Neuronal stem cell (in vitro differentiated cells): ENCODE data around the gene DCPS.

Source experiments
- DNase-seq: peaks from one replicate; pipeline ENCODE4 v3.0.0-alpha.2; 2013; ENCODE audit warnings: low spot score
- H2AFZ ChIP-seq: one replicate; pipeline ENCODE4 v1.6.1; 2013; ENCODE audit warnings: mild to moderate bottlenecking, low read length, inconsistent platforms
- H2AK5ac ChIP-seq: 2 replicates; pipeline ENCODE4 v1.6.1; 2013; ENCODE audit warnings: low read depth, mild to moderate bottlenecking, inconsistent platforms, low read length, moderate library complexity, mixed read lengths
- H2BK120ac ChIP-seq: 2 replicates; pipeline ENCODE4 v1.6.1; 2013; ENCODE audit warnings: low read depth, mild to moderate bottlenecking, inconsistent platforms, low read length, moderate library complexity, mixed read lengths
- H2BK12ac ChIP-seq: one replicate; pipeline ENCODE4 v1.6.1; 2013; ENCODE audit warnings: low read length, inconsistent platforms
- H2BK15ac ChIP-seq: 2 replicates; pipeline ENCODE4 v1.6.1; 2013; ENCODE audit warnings: mild to moderate bottlenecking, low read length, inconsistent platforms, mixed read lengths
- H2BK5ac ChIP-seq: one replicate; pipeline ENCODE4 v1.6.1; 2013; ENCODE audit warnings: inconsistent platforms, mild to moderate bottlenecking, low read length, moderate library complexity
- H3K14ac ChIP-seq: one replicate; pipeline ENCODE4 v1.6.1; 2013; ENCODE audit warnings: low read length, inconsistent platforms
- H3K18ac ChIP-seq: 2 replicates; pipeline ENCODE4 v1.6.1; 2013; ENCODE audit warnings: low read length, inconsistent platforms
- H3K23ac ChIP-seq: 2 replicates; pipeline ENCODE4 v1.6.1; 2013; ENCODE audit warnings: low read depth, mild to moderate bottlenecking, mixed read lengths, low read length, inconsistent platforms; ENCODE audit not compliant: poor library complexity
- H3K27ac ChIP-seq: replicated peaks from 3 replicates; pipeline ENCODE4 v1.5.1; 2013; ENCODE audit warnings: low read length, inconsistent platforms
- H3K27me3 ChIP-seq, 3 experiments: 2 replicates each; pipeline ENCODE4 v1.6.1; 2013; ENCODE audit warnings: low read length in 3 of 3, mild to moderate bottlenecking in 2 of 3, inconsistent platforms in 1 of 3, low read depth in 1 of 3, mixed read lengths in 1 of 3, moderate library complexity in 1 of 3; ENCODE audit not compliant: control insufficient read depth in 3 of 3, insufficient read depth in 3 of 3
- H3K36me3 ChIP-seq, 2 donors: replicated peaks in 1 of 2; 2 replicates each; pipeline ENCODE4 v1.6.1; 2013; ENCODE audit warnings: low read length in 2 of 2; ENCODE audit not compliant: control insufficient read depth in 2 of 2, insufficient read depth in 2 of 2
- H3K4ac ChIP-seq: 2 replicates; pipeline ENCODE4 v1.6.1; 2013; ENCODE audit warnings: inconsistent platforms, mild to moderate bottlenecking, low read length, moderate library complexity
- H3K4me1 ChIP-seq, 2 donors: 1 replicate in 1 of 2; 2 replicates in 1 of 2; pipeline ENCODE4 v1.6.1; 2013; ENCODE audit warnings: low read length in 2 of 2, low read depth in 1 of 2; ENCODE audit not compliant: control insufficient read depth in 2 of 2, insufficient read depth in 1 of 2
- H3K4me2 ChIP-seq: one replicate; pipeline ENCODE4 v1.6.1; 2013; ENCODE audit warnings: mild to moderate bottlenecking, low read length, inconsistent platforms; ENCODE audit not compliant: insufficient read depth, poor library complexity, severe bottlenecking
- H3K4me3 ChIP-seq, 2 donors: 2 replicates each; pipeline ENCODE4 v1.5.1; 2013; ENCODE audit warnings: low read length in 2 of 2, mild to moderate bottlenecking in 2 of 2, inconsistent platforms in 1 of 2, moderate library complexity in 1 of 2
- H3K79me1 ChIP-seq: one replicate; pipeline ENCODE4 v1.6.1; 2013; ENCODE audit warnings: low read depth, mild to moderate bottlenecking, inconsistent platforms, low read length, moderate library complexity
- H3K9ac ChIP-seq: one replicate; pipeline ENCODE4 v1.6.1; 2013; ENCODE audit warnings: mild to moderate bottlenecking, low read depth, low read length, inconsistent platforms; ENCODE audit not compliant: poor library complexity
- H3K9me3 ChIP-seq, 2 donors: replicated peaks in 1 of 2; 2 replicates each; pipeline versions ENCODE3 to v1.6.1; 2013; ENCODE audit warnings: low read length in 2 of 2, mild to moderate bottlenecking in 2 of 2, inconsistent platforms in 1 of 2, low read depth in 1 of 2, mixed read lengths in 1 of 2, moderate library complexity in 1 of 2; ENCODE audit not compliant: control insufficient read depth in 2 of 2, insufficient read depth in 1 of 2
- H4K8ac ChIP-seq: one replicate; pipeline ENCODE4 v1.6.1; 2013; ENCODE audit warnings: low read depth, mild to moderate bottlenecking, inconsistent platforms, low read length, moderate library complexity
- H4K91ac ChIP-seq: one replicate; pipeline ENCODE4 v1.6.1; 2013; ENCODE audit warnings: low read length, low read depth, mild to moderate bottlenecking, inconsistent platforms; ENCODE audit not compliant: poor library complexity
- WGBS, 2 donors: extraction: QIAGEN DNeasy Blood & Tissue Kit; methylation state at CpG; one replicate each; pipeline ENCODE4 v1.1.7; 2013; ENCODE audit warnings: missing lambda C conversion rate in 2 of 2, mixed read lengths in 1 of 2; ENCODE audit not compliant: insufficient read length in 2 of 2, insufficient replicate concordance in 1 of 2; ENCODE audit errors: extremely low coverage in 2 of 2; 5-methylcytosine and 5-hydroxymethylcytosine counted together

The DCPS gene

DNA sequence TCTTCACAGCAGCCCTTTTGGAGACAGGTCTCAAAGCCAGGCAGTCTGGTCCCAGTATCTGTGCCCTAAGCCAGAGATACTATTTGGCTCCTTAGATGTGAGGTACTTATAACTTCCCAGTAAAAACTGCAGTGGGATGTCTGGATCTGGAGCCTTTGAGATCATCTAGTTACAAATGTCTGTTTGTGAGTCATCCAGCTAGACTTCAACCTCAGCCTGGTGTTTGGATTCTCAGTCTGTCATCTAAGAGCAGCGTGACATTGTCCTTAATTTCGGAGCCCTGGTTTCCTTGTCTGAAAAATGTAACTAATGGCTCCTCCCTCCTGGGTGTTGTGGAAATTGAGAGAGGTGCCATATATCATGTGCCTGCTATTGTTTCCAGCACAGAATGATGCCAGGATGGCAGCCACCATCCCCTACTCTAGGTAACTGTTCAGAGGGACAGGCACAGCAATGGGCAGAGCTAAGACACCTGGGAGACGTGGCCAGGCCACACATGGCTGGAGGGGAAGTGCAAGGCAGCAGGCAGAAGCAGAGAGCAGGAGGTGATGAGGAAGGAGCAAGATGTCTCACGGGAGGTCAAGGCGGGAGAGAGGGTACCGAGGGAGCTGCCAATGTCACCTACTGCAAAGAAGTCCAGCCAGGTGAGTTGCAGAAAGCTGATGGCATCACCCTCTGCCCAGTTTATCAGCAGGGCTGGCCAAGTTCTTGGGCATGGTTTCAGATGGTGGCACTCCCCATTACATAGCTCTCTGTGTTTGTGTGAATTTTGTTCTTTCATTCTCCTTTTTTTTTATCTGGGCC, 31.0 kb downstream of the DCPS start:
- no peak overlapping the region for H2BK15ac ChIP-seq
- H3K18ac ChIP-seq: no peak overlapping the region
- no peak overlapping the region for H2BK5ac ChIP-seq
- H2BK120ac ChIP-seq: no peak overlapping the region
- no peak overlapping the region for H3K27ac ChIP-seq
- no peaks in the 10 kb centered on the region for H3K9me3 ChIP-seq
- no peak overlapping the region for H3K4me2 ChIP-seq
- no peak overlapping the region for H3K4ac ChIP-seq
- H3K9ac ChIP-seq: no peak overlapping the region
- H2AK5ac ChIP-seq: no peak overlapping the region
- H3K4me1 ChIP-seq: peaks cover 17 to 24% of the 10 kb centered on the region in 2 donors
- no peak overlapping the region for H2BK12ac ChIP-seq
- H3K23ac ChIP-seq: no peak overlapping the region
- H2AFZ ChIP-seq: no peak overlapping the region
- H3K79me1 ChIP-seq: no peaks in the 10 kb centered on the region
- peaks cover 3 to 35% of the 10 kb centered on the region in 2 donors for H3K36me3 ChIP-seq
- no CpG with 5 or more reads among the region's 6 CpGs for WGBS, 2 donors
- H4K8ac ChIP-seq: no peak overlapping the region
- H3K27me3 ChIP-seq: no peaks in the 10 kb centered on the region
- H4K91ac ChIP-seq: no peak overlapping the region
- H3K4me3 ChIP-seq: no peak overlapping the region
- peak overlapping the region; percentile 49 for H3K14ac ChIP-seq
- no peak for DNase-seq

DNA sequence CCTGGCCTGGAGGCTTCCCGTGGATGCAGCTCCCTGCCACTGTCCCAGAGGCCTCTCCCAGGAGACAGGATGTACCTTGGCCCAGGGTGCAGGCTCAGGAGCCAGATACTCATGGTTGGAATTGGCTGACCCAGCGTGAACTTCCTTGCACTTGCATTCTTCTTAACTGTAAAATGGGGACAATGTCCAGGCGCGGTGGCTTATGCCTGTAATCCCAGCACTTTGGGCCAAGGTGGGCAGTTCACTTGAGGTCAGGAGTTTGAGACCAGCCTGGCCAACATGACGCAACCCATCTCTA, 31.6 kb downstream of the DCPS start:
- no peak overlapping the region for H2AFZ ChIP-seq
- no peak overlapping the region for H3K4ac ChIP-seq
- H3K4me1 ChIP-seq: peaks cover 20 to 28% of the 10 kb centered on the region in 2 donors
- no peak overlapping the region for H3K18ac ChIP-seq
- no peak overlapping the region for H3K27ac ChIP-seq
- H2BK15ac ChIP-seq: no peak overlapping the region
- no peaks in the 10 kb centered on the region for H3K9me3 ChIP-seq
- H3K79me1 ChIP-seq: no peaks in the 10 kb centered on the region
- H3K9ac ChIP-seq: no peak overlapping the region
- WGBS, 2 donors: no CpG with 5 or more reads among the region's 5 CpGs
- no peak overlapping the region for H3K4me2 ChIP-seq
- no peak overlapping the region for H2BK5ac ChIP-seq
- H3K4me3 ChIP-seq: no peak overlapping the region
- H4K91ac ChIP-seq: no peak overlapping the region
- no peak overlapping the region for H2BK120ac ChIP-seq
- no peak overlapping the region for H3K14ac ChIP-seq
- H2AK5ac ChIP-seq: no peak overlapping the region
- no peak overlapping the region for H3K23ac ChIP-seq
- H4K8ac ChIP-seq: no peak overlapping the region
- H2BK12ac ChIP-seq: no peak overlapping the region
- H3K36me3 ChIP-seq: peaks cover 3 to 40% of the 10 kb centered on the region in 2 donors
- no peak for DNase-seq
- no peaks in the 10 kb centered on the region for H3K27me3 ChIP-seq

DNA sequence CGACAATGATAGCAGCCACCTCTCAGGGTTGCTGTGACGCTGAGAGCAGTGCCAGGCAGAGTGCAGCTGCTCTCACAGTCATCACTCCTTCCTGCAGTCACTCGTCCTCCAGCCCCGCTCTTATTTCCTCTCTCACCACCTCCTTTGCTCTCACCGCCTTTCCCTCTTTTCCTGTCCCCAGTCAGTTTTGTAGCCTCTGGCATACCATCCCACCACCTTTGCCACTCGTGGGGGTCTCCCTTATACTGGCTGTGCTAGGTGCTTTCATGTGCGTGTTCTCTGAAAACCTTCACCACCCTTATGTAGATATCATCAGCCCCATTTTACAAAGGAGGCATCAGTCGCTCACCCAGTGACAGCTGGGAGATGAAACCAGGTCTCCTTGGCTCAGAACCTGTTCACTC, 32.3 kb downstream of the DCPS start:
- Histone ChIP-seq H4K8ac (no peak overlapping the region), H3K9me3 (no peaks in the 10 kb centered on the region), H2BK15ac (no peak overlapping the region), H3K4ac (no peak overlapping the region), H3K27ac (no peak overlapping the region), H3K14ac (no peak overlapping the region), H2BK120ac (no peak overlapping the region), H4K91ac (no peak overlapping the region), H3K36me3 (peaks cover 3 to 43% of the 10 kb centered on the region in 2 donors), H3K9ac (no peak overlapping the region), H3K23ac (no peak overlapping the region), H3K4me3 (no peak overlapping the region), H3K4me1 (peaks cover 20 to 30% of the 10 kb centered on the region in 2 donors), H3K18ac (peak overlapping the region; percentile 44), H3K4me2 (no peak overlapping the region), H3K27me3 (no peaks in the 10 kb centered on the region), H3K79me1 (no peaks in the 10 kb centered on the region), H2BK12ac (no peak overlapping the region), H2BK5ac (no peak overlapping the region), H2AK5ac (no peak overlapping the region), H2AFZ (no peak overlapping the region)
- WGBS, 2 donors: no CpG with 5 or more reads among the region's 8 CpGs
- DNase-seq: no peak

- H3K27ac ChIP-seq: no peak overlapping the region
- H3K9me3 ChIP-seq: no peaks in the 10 kb centered on the region
- H3K14ac ChIP-seq: no peak overlapping the region
- H3K4me2 ChIP-seq: no peak overlapping the region
- no peak overlapping the region for H2BK5ac ChIP-seq
- peaks cover 20 to 30% of the 10 kb centered on the region in 2 donors for H3K4me1 ChIP-seq
- H3K4me3 ChIP-seq: no peak overlapping the region
- no peaks in the 10 kb centered on the region for H3K27me3 ChIP-seq
- H3K4ac ChIP-seq: no peak overlapping the region
- peak overlapping the region; percentile 15 for H3K23ac ChIP-seq
- DNase-seq: no peak
- H3K36me3 ChIP-seq: peaks cover 7 to 43% of the 10 kb centered on the region in 2 donors
- H2AK5ac ChIP-seq: no peak overlapping the region
- no peak overlapping the region for H2BK15ac ChIP-seq
- no CpG with 5 or more reads among the region's 9 CpGs for WGBS, 2 donors
- no peak overlapping the region for H2AFZ ChIP-seq
- H3K9ac ChIP-seq: no peak overlapping the region
- H3K79me1 ChIP-seq: no peaks in the 10 kb centered on the region
- H4K8ac ChIP-seq: peak overlapping the region; percentile 94
- H2BK12ac ChIP-seq: no peak overlapping the region
- H3K18ac ChIP-seq: peak overlapping the region; percentile 1
- no peak overlapping the region for H4K91ac ChIP-seq
- no peak overlapping the region for H2BK120ac ChIP-seq
These were observed 32.8 kb downstream of the DCPS start for GRCh38 chr11:126336671-126337101.
